SKM-1 treated with dmso at 0.1 percent for 144 hours (cell line): ENCODE measurements around the gene CTDP1.

ENCODE experiments used
- DNase-seq: peaks from one replicate; lab custom pipeline; 2025; ENCODE audit not compliant: unreplicated experiment; lab: John Stamatoyannopoulos, UW

Gene CTDP1

DNA sequence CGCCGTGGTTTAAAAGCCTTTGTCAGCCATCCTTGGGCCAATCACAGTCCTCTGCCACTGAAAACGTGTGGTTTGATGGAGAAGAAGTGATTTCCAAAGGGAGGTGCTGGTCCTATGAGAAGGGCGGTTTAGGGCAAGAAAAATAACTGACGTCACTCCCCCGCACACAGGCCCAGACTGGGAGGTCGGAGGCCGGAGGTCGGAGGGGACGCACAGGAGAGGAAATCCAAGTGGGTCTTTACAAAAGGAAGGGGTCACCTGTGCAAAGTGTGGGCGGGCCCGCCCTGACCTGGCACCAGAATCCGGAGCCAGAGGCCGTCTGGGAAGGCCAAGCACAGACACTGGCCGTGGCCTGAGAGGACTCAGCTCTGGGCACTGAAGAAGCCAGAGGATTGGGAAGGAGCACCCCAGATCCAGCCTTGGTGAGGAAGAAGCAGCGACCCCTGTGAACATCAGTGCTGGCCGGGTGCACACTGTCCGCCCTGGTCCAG lies 100.1 kb downstream of the CTDP1 start:
- no peak for DNase-seq

DNA sequence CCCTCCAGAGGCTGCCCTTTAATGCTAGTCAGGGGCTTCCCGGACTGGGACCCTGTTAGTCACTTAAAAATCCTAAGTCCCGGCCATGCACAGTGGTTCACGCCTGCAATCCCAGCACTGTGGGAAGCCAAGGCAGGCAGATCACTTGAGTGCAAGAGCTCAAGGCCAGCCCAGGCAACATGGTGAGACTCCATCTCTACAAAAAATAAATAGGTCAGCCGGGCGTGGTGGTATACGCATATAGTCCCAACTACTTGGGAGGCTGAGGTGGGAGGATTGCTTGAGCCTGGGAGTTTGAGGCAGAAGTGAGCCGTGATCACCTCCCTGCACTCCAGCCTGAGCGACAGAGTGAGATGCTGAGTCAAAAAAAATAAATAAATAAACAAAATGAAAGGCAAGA lies 100.9 kb downstream of the CTDP1 start:
- DNase-seq, result no peak

DNA sequence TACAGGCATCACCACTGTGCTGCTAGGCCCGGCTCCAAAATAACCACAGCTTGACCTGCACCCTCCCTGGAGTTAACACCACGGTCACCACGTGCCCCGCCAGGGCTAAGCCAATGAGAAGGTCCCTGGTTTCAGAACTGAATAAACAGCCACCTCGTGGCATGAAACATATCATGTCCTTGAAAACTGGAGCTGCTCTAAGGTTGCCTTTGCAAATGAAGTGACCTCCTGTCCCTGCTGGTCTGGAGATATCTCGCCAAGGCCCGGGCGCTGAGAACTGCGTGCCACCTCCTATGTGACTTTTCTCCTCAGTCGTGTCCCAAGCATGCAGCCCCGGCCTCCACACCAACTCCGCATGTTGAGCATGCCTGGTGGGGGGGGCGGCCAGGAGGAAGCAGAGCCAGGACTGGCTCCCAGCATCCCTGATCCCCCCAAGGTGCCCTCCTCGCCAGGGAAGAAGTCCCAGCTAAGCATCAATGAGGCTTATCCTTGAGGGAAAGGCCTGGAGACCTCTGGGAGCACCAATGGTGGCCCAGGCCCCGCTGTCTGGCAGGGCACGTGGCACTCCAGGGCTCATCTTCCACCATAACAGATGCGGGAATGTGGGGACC lies 101.8 kb downstream of the CTDP1 start:
- DNase-seq, result no peak

DNA sequence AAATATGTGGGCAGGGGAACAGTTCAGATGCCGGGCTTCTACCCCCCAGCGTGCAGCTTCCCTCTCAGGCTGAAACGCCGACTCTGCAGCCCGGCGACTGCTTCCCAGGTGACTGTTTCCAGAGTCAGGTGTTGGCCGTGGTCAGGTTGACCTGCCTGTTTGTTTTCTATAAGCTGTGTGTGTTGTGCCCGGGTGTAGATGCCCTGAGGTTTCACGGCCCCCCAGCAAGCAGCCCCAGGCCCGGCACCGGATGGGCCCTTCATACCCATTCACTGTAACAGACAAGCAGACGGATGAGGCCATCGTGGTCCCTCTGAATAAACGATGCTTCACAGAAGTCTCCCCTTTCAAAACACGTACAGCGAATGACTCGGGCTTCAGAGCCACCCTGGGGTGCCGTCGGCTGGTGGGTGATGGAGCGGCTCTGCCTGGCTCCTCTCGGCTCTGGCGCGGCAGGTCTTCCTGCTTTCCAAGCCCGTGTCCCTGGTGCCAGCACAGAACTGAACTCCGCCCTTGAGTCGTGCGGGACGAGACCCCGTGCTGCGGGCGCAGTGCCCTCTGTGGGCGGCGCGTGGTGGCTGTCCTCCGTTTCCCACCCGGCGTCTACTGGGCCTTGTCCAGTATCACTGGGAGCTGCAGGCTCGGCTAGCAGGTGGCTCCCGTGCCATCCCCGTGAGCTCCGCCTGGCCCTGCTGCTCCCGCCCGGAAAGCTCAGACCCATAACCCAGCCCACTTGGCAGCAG lies 103.1 kb downstream of the CTDP1 start:
- DNase-seq, result no peak

DNA sequence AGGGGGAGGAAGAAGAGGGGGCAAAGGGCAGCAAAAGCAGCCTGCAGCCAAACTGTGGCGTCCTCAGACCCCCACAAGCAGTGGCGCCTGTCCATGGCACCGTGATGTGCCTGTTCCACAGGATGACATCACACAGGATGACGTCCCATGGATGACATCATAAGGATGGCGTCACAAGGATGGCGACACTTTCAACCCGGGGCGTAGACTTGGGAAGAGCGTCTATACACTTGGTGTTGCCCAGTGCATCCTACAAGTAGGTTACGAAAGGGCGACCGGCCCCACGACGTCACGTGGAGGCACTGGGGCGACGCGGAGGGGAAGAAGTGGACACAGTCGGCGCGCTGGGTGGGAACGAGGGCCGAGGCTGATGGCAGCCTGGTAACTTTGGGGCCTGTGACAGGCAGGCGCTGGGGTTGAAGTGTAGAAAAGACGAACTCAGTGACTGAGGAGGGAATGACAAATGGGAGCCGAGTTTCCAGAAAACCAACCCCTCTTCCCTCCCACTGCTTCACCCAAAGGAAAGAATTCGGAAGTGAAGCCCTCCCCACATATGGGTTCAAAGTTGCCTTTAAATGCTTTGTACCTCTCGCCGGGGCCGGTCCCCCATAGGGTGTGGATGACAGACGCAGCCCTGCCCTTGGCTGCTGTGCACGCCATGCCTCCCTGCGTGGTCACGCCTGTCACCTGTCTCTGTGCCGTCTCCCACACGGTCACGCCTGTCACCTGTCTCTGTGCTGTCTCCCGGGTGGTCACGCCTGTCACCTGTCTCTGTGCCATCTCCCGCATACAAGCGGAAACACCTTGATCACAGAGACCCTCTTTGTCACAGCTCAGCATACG lies 104.7 kb downstream of the CTDP1 start:
- DNase-seq, result no peak

DNA sequence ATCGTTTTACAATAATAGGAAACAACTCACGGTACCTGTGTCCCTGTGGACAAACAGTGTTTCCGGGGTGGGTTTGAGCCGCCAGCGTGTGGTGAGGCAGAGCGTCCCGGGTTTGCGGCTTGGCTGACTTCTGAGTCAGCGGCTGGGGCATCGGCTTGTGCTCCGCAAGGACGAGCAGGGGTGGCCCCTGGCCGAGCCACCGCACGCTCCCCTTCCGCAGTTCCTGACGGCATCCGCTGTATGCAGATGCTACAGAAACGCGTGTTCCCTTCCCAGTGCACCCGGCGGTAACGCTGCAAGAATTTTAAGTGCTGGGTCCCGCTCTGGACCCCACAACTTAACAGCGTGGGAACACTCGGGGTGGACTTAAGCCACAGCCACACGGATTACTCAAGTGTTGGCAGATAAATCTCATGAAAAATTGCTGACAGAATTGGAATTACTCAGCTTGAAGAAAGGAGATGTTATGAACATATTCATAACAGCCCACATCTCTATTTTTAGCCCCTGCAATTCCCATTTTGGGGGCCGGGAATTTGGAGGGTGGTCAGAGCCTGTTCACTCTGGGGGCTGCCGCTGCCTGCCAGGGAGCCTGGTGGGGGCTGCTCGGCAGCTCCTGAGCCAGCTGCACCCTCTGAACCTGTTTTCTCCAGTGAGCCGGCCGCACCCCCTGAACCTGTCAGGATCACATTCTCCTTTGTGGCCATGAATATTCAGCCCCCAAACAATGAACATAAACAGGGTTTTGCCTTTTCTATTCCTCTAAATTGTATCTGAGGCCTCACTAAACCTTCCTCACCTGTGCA lies 105.6 kb downstream of the CTDP1 start:
- DNase-seq, result no peak

DNA sequence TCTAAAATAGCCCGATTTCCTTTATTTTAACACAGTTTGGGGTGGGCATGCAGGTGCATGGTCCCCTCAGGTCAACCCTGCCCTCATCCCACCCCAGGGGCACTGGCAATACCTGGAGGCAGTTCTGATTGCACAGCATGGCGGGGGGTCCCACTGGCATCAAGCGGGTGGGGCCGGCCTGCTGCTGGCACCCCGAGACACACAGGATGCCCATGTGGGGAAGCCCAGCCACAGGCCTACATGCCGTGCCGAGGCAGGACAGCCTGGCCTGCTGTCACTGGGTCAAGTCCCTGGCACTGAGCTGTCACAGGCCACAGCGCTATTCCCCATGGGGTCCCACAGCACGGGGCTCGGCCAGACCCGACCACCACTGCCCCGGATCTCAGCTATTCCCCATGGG lies 106.2 kb downstream of the CTDP1 start:
- DNase-seq, result no peak

DNA sequence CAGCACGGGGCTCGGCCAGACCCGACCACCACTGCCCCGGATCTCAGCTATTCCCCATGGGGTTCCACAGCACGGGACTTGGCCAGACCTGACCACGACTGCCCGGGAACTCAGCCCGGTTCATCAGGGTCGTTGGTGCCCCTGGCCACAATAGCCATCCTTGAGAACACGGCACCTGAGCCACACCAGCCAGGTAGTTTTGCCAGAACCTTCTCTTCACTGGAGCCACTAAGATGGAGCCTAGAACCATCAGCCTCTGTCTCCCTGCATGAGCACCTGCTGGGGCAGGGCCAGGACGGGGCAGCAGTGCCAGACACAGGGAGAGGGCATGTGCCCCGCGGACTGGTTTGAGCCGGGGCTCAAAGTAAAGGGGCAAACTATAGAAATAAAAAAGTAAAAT lies 106.7 kb downstream of the CTDP1 start:
- no peak for DNase-seq

DNA sequence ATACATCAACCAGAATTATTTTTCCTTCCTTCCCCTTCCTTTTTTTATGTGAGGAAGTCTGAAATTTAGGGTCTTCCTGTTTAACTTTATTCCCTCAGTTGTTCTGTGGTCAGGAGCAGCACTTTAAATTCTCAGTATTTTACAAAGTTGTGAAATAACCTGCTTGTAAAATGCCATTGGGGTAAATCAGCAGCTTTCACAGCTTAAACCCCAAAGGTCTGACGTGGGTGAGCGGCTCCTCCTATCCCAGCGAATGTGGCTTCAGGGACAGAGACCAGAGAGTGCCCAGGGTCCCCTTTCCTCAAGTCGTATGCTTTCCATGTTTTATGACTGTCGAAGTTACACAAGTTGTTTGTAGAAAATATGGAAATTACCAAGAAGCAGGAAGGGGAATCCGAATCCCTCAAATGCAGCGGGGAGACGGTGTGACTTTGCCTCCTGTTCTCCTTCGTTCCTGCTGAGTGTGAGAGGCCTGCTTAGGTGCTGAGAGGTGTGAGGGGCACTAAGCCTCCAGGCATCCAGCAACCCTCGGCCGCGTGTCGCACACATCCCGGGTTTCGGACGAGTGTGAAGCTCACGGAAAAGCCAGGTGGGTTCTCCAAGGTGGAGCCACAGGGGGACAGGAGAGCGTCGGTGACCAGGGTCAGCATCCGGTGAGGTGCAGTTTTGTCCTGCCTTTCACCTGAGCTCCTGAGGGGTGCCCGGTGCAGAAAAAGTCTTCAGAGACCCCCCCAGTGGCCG lies 107.4 kb downstream of the CTDP1 start:
- no peak for DNase-seq

DNA sequence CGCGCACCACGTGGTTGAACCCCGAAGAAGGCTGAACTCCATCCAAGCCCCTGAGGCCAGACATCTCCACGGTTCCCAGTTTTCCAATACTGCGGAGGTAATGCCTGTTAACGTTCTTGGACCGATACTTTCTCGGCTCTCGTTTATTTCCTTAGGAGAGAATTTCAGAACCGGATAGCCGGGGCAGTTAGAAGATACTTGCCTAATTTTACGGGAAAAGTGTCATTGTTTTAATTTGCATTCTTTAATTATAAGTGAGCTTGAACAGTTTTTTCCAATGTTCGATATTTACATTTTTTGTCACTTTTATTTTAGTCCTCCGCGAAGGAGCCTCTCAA lies 107.9 kb downstream of the CTDP1 start:
- DNase-seq, result no peak

DNA sequence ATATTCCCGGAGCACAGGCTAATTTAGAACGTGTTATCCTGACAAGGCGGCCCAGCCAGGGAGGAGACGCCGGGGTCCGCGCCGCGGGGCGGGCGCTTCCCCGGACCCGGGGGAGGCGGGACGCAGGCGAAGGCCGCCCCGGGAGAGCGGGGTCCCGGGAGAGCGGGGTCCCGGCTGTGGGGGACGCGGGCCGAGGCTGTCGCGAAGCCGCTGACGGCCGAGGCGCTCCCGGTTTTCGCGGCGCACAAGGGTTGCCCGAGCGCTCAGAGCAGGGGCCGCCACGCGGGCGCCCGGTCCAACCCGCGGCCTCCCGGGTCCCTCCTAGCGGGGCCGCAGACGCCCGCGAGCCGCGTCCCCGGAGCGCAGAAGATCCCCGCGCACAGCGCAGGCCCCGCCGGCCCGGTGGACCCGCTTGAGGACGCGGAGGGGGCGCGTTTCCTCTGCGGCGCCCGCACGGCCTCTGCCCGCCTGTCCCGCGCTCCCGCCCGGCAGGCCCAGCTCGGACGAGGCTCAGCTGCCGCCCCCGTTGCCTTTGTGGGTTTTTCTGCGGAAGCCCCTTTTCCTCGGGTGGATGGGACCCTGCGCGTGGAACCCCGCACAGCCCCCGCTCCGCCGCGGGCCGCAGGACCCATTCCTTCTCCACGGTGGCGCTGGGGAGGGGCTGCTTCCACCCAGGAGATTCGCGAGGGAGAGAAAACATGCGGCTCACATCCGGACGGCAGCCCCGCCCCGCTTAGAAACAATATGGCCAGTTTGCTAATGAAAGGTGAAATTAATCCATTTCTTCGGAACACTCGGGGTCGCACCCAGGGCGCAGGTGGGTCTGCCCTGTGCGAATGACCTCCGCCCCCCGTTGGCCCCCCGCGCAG lies 108.5 kb downstream of the CTDP1 start:
- no peak for DNase-seq

DNA sequence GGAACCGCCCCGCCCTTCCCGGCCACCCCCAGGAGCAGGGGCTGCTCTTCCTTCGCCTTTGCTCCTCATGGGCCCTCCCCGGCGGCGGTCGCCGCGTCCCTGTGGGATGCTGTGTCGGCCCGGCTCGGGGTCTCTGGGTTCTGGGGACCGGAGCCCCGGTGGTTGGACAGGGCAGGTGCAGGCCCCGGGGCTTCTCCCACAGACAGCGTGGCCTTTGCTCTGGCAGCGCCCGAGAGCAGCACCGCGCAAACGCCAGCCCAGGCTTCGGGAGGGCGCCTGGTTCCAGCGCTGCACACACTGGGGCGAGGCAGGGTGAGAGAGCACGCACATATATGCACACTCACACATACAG lies 109.1 kb downstream of the CTDP1 start:
- DNase-seq, result no peak

DNA sequence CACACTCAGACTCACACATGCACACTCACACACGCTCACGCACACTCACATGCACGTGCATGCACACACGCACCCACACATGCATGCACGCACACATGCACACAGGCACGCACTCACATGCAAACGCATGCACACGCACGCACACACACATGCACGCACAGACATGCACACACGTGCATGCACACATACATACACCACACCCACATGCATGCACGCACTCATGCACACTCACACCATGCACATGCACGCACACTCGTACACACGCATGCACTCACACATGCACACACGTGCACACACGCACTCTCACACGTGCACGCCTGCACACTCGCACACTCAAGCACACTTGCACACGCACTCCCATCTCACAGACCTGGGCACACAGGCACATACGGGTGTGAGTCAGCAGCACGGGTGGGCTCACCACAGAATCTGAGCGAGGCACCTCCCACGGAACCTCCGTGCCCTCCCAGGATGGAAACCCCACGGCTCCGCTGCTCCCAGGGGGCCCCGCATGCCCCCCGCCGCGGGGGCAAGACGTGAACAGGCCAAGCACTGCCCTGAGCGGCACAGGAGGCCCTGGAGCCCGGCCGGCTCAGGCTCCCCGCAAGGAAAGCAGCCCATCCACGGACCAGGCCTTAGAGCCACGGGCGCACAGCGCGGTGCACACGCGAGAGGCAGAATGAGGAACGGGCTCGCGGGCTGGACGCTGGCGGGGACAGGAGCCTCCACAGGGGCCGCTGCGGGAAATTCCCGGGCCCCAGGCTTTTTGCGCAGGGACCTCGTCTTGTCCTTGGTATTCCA lies 109.7 kb downstream of the CTDP1 start:
- no peak for DNase-seq

DNA sequence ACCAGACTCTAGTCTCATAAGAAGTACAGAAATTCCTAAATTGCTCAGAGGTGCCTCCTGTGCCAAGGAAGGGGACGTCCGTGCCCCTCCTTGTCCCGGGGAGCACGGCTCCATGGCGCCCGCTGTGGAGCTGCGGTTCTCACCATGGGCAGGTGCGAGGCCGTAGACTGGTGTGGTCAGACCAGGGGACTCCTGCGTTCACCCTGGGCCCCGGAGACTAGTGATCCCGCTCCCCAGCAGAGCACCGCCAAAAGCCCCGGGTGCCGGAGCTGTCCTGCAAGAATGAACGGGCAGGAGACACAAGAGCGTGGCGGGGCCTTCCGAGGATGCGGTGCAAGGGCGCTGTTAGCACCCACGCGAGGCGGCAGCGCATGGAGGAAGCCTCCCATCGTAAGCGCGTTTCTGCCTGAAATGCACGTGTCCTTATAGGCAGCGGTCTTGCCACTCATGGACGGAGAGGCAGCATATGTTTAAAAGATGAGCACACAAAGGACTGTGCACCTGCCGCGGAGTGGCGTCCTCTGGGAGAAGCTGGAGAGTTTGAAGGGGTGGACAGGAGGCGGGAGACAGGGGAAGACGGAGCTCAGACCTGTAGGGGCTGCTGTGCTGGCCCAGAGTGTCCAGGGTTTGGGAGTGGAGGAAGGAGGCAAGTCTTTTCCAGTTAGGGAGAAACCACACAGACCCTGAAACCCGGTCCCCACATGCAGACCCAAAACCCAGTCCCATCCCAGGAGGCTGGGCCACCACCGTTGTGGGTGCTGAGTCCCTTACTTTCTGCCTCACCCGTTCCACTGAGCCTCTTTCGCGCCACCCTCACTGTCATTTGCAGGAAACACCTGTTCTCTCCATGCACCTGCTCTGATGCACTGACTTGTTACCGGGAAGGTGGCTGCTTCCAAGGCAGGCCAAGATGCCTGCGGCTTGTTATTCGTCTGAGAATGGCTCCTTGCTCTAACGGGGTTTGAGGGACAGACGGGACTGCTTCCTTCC lies 110.6 kb downstream of the CTDP1 start:
- no peak for DNase-seq

DNA sequence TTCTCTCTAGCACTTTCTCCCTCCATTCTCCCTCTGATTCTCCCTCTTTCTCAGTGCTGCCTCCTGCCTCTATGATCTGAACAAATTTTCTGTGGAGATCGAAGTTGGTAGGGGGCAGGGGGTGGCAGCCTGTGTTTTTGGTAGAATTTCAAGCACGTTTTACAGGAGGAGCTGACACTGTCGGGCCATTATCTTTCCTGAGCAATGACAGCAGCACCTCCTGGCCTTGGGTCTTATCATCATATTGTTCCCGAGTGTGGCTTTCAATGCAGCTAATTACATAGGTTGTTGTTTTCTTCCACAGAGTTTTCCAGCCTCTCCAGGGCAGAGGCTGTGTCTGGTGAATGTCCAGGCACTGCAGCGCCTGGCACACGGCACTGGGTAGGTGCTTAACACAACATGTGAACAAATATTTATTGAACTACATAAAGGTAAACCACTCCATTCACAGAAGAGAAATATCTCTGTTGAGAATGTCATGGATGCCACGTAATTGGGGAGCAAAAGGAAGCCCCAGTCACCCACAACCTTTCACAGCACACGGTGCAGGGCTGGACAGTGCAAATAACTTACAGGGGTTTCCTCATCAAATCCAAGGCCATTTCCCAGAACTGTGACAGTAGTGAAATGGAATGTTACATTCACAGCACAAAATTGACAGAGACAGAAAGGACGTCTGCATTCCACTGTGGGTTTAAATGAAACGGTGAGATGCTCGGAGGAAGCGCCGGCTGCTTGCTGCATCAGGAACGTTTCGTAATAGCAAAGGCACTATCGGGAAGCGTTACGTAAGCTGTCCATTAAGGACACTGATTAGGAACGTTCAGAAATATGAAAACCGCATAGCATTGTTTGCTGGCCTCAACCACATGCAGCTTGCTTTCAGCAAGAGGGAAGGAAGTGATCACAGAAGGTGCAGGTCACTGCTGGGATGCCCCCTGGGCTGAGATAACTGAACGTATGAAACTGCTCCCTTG lies 111.7 kb downstream of the CTDP1 start:
- peak; percentile 99 for DNase-seq
